Stimulated activated CD4-positive, alpha-beta T cell treated with anti-CD3 and anti-CD28 coated beads, Interleukin-12 subunit alpha, Interleukin-12 subunit beta, amount 100 ng/mL, for 24 hours (primary cell): ENCODE results near the gene ARHGEF17.

Source experiments
- DNase-seq, 2 experiments: peaks; one replicate each; pipeline ENCODE4 v3.0.0-alpha.2; 2020; ENCODE audit warnings: low read depth in 2 of 2

ARHGEF17 gene

DNA sequence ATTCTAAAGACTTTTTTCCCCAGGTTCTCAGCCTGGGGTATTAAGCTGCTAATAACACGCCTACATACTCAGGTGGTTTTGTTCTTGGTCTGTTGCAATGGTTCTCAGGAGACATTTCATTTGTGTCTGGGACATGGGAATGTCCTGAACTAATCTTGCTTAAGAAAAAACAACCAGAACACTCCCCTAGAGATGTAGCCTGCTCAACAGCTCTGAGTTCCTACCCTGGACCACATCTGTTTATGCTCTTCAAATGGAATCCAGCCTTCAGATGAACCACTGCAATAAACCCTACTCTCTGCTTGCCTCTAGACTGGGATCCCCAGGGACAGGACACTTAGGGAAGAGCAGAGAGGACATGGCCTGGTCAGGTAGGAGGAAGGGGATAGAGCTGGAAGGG, 98.1 kb downstream of the ARHGEF17 start:
- DNase-seq, result no peak

DNA sequence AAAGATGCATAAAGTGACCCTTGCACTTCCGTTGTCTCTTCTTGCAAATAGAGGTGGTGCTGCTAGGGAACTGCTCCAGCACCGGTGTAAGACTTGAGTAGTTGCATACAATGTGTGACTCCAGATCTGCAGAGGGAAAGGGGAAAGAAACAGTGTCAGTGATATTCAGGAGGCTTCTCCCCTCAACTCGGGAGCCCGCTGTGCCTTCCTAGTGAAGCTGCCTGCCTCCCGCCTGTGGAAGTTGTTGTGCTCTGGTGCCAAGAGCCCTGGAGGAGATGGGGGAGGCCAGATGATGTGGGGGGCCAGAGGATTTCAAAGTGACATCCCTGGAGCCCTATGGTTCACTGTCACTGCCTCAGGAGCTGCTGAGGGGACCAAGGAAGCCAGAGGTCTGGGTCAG, 98.5 kb downstream of the ARHGEF17 start:
- no peak for DNase-seq

DNA sequence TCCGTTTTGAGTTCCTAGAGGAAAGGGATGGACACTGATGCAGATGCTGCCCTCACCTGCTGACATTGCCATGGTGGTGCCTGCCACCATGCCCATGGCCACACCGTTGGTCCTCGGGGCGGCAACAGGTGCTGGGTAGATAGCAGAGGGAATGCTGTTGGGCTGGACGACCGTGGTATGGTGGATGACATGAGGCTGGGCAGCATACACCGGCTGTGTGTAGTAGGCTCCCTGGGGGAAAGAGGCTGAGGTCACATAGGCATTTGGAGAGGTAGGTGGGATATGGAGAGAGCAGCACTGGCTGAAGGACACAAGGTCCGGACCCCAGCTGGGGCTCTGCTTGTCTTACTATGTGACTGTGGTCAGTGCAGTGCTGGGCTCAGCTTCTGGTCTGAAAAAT, 101.4 kb downstream of the ARHGEF17 start:
- DNase-seq, result no peak

DNA sequence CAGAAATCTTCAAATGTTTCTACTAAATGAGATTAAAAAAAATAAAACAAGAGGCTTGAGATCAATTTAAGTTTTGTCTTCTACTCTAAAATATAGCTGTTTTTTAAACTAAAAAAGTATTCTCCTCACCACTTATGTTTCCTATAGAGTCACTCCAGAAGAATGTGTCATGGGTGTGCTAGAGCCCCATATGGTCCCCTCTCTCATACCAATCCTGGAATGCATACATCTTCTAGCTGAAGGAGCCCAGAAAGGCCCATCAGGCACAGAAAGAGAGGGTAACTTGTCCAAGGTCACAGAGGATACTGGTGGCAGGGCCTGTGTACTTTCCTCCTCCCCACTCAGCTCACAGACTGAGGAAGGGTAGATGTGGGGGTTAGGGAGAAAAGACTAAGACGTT, 102.6 kb downstream of the ARHGEF17 start:
- DNase-seq, result no peak

DNA sequence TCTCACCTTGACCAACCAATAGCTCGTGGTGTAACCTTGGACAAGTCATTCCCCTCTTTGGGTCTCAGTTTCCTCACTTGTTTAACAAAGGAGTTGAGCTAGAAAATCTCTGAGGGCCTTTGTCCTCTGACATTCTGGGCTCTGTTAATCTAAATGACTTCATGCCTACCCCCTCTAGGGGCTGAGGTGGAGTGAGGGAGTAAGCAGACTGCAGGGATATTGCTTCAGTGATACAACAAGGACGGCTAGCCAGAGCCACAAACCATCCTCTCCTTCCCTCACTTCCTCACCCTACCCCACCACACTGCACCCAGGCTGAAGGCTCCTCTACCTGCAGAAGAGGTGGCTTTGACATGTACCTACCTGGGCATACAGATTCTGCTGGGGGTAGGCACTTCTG, 103.0 kb downstream of the ARHGEF17 start:
- DNase-seq, result no peak

DNA sequence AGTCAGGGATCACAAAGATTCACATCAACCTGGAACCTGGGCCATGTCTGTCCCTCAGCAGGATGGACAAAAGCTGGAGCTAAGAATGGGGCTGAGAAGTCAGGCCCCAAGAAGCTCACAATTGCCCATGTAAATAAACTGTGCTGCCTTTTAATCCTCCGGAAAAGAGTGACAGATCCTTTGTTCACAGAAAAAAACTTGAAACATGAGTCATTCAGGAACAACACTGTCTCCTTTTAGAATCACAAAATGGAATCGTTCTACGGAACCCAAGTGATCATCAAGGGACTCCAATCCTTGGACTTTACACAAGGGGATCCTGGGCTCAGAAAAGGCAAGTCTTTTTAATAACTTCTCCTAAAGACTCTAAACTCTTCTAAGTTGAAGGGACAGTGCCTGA, 104.2 kb downstream of the ARHGEF17 start:
- no peak for DNase-seq

DNA sequence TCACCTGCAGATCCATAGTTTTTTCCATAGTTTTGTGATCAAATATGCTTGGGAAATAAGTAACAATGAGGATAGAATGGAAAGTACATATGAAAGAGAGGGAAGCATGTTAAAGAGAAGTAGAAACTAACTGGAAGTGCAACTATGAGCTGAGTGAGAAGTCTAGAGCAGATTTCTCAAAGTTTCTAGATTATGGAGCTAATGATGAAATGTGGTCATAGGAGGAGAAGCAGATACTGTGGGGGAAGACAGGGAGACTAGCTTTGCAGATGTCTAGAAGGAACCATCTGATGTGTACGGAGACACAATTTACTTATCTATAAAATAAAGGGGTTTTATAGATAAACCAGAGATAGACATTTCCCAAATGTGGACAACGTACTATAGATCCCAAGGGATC, 105.2 kb downstream of the ARHGEF17 start:
- no peak for DNase-seq

DNA sequence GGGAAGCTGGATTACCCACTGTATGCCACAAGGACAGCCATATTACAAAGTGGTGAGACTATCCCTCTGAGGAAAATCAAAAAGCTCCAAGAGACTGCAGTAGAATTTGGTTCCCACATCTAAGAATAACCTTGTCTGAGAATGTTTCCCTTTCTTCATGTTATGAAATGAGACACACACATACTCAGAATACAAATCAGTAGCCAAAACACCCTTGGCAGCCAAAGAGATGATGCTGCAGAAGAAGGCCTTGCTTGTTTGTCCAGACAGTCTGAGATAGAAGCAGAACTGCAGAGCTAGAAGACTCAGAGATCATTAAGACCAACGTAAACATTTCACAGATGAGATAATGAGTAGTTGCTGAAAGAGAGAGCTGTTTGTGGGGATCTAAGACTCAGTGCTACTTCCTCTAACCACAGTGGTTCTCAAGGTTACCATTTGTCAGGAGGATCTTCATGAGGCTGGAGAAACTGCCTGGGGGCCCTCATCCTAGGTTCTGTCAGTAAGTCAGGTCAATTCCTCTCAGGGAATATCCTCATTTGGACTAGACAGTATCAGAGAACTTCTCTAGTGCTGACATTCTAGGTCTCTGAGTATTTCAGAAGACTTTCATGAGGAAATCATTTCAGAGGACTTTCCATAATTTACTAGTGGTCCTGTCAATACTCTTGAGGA, 107.0 kb downstream of the ARHGEF17 start:
- no peak for DNase-seq

DNA sequence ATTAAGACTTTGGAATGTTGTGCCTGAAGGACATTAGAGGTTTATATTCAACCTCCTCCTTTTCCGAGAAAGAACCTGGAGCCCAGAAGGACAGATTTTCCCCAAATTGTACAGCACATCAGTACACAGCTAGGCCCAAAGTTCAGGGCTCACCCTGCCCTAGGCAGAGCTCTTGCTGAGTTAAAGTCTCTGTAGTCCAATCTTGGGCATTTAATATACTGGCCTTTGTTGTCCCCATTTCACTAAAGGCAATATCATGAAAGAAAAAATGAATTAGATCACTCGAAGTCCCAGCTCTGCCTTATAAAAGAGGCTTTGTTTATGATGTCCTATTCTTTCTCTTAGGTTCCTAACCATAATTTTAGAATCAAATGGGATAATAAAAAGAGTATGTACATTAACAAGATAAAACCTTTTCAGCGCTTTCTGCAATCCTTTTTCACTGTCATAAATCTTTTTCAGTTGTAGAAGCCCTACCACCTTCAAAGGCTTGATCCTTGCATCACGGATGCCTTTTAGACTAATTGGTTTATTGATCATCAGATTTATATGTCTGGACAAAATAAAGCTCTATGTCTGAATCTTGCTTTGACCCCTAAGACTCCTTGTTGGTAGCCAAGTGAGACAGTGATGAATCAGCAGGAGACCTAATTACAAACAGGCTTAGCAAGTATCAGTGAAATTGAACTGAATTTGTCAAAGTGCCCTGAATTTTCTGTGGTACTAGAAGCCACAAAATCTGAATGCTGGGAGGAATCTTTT, 108.0 kb downstream of the ARHGEF17 start:
- DNase-seq, result no peak

DNA sequence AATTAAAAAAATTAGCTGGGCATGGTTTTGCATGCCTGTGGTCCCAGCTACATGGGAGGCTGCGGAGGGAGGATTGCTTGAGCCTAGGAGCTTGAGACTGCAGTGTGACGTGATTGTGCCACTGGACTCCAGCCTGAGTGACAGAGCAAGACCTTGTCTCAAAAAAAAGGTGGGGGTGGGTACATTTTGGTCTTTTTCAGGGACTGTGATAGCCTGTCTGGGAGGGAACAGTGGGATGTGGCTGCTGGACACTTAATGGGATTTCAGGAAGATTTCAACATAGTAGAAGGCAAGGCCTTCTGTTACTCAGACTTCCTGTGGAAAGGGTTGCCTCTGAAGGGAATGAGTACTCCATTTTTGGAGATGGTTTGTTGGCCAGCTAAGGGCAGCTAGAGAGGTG, 108.7 kb downstream of the ARHGEF17 start:
- no peak for DNase-seq
